T-helper 2 cell treated with Interferon-gamma antibody and Interleukin-4, amounts not matched to agents 5 μg/mL and 100 μg/mL, for 36 hours (primary cell): ENCODE measurements around the gene PDE6C.

Source experiments
- DNase-seq: peaks from one replicate; pipeline ENCODE4 v3.0.0; 2021; ENCODE audit warnings: low spot score
- H3K27ac Mint-ChIP-seq: one replicate; pipeline ENCODE4 v1.8.0; 2021; ENCODE audit warnings: mild to moderate bottlenecking, mixed read lengths
- H3K27me3 Mint-ChIP-seq: one replicate; pipeline ENCODE4 v1.8.0; 2021; ENCODE audit warnings: low read depth, mixed read lengths
- H3K36me3 Mint-ChIP-seq: one replicate; pipeline ENCODE4 v1.8.0; 2021; ENCODE audit warnings: low read depth, mixed read lengths
- H3K4me1 Mint-ChIP-seq: one replicate; pipeline ENCODE4 v1.8.0; 2021; ENCODE audit warnings: low read depth, mixed read lengths
- H3K4me3 Mint-ChIP-seq: one replicate; pipeline ENCODE4 v1.8.0; 2022; ENCODE audit warnings: mild to moderate bottlenecking, moderate library complexity, mixed read lengths
- H3K9me3 Mint-ChIP-seq: one replicate; pipeline ENCODE4 v1.8.0; 2021; ENCODE audit warnings: mixed read lengths

PDE6C gene

DNA sequence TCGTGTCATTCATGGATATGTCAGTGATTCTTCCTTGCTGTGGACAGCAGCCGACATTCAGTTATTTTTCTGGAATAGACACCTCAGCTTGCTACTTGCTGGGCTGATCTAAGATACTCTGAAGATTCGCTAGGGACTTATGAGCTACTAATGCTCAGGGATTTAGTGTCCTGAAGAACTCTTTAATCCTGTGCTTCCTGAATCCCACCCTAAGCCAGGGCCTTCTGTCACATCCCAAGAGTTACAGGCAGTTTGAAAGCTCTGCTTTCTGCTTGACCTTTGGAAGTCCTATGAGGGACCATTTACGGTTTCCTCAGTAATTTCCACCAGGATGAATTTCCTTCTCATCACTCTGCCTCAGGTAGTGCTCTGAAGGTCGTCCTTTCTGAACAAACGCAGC, at the start of gene PDE6C:
PDE6C (plus strand) TSS at position 227 of the 400 bp plus-strand sequence. CDS start 189 bp downstream, outside the sequence.
- H3K27ac Mint-ChIP-seq = no peak within 1 kb of the TSS
- H3K9me3 Mint-ChIP-seq = no peaks in the 10 kb centered on the region
- no peaks in the 10 kb centered on the region for H3K36me3 Mint-ChIP-seq
- no peak within 1 kb of the TSS for H3K4me3 Mint-ChIP-seq
- DNase-seq = no peak
- peaks cover 2% of the 10 kb centered on the region for H3K27me3 Mint-ChIP-seq
- H3K4me1 Mint-ChIP-seq = no peaks in the 10 kb centered on the region

DNA sequence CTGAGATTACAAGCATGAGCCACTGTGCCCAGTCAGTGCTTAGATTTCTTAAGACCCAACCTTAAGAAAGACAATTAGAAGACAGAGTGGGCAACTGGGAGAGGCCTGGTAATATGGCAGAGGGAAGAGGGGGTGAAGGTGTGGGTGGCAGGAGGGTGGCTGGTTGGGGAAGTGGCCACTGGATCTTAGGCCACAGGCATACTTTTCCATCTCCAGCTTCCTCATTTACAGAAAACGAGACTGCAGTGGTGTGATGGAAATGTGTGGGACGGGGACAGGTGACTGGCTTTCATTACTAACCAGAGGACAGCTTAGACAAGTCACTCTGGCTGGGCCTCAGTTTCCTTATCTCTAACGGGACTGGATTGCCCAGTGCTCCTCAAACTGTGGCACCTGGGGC, 46.9 kb upstream of the PDE6C start:
- no peaks in the 10 kb centered on the region for H3K36me3 Mint-ChIP-seq
- H3K4me1 Mint-ChIP-seq = no peaks in the 10 kb centered on the region
- H3K27ac Mint-ChIP-seq = no peak overlapping the region
- peaks cover 49% of the 10 kb centered on the region for H3K27me3 Mint-ChIP-seq
- DNase-seq = no peak
- H3K4me3 Mint-ChIP-seq = no peak overlapping the region
- H3K9me3 Mint-ChIP-seq = no peaks in the 10 kb centered on the region

DNA sequence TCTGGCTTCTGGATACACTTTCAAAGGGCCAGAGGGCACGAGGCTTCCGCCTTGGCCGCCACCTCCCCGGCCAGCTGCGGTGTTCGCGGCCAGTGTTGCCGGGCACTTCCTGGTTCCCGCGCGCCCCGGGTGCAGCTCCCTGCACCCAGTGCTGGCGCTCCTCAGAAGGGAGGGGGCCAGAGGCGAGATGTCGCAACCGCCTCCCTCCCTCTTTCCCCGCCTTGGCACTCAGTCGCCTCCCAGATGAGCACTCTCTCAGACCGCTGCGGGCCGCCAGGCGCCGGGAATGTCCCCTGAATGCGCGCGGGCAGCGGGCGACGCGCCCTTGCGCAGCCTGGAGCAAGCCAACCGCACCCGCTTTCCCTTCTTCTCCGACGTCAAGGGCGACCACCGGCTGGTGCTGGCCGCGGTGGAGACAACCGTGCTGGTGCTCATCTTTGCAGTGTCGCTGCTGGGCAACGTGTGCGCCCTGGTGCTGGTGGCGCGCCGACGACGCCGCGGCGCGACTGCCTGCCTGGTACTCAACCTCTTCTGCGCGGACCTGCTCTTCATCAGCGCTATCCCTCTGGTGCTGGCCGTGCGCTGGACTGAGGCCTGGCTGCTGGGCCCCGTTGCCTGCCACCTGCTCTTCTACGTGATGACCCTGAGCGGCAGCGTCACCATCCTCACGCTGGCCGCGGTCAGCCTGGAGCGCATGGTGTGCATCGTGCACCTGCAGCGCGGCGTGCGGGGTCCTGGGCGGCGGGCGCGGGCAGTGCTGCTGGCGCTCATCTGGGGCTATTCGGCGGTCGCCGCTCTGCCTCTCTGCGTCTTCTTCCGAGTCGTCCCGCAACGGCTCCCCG, 45.7 kb upstream of the PDE6C start, which contains the start of gene FFAR4:
FFAR4 (plus strand) TSS at position 231 of the 842 bp plus-strand sequence; CDS start at position 287, 56 bp downstream.
- H3K4me1 Mint-ChIP-seq = no peaks in the 10 kb centered on the region
- peaks cover 60% of the 10 kb centered on the region for H3K27me3 Mint-ChIP-seq
- no peak for DNase-seq
- no peaks in the 10 kb centered on the region for H3K9me3 Mint-ChIP-seq
- no peak within 1 kb of the TSS for H3K27ac Mint-ChIP-seq
- no peaks in the 10 kb centered on the region for H3K36me3 Mint-ChIP-seq
- peak within 1 kb of the TSS; percentile 21 for H3K4me3 Mint-ChIP-seq

DNA sequence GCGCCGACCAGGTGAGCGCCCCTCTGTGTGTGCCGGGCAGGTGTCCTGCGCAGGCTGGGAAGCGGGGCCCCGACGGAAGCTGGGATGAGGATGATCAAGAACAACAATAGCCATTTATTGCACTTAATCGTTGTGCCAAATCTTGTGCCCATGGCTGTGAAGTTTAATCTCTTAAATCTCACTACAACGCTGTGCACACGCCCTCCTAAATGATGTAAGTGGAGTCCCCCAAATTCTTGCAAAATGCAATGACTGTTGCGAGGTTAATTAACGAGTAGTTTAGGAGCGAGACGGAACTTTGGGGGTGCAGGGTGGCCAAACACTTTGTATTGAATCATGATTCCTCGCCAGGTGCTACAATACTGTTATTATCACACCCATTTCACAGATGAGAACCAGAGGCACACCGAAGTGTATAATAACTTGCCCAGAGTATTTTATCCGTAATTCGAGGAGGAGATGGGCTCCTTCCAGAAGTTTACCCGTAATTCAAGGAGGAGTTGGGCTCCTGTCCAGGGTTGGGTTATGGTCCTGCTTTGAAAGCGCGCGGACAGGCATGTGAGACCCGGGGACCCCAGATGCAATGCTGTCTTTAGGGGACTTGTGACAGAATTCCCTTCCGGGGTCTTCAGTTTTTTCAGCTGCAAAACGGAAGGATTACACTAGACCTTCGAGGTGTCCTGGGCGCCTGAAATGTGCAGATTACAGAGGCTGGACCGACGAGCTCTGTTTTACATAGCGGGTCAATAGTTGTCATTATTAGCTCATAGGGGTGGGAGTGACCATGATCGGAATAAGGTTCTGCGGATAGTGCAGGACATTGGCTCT, 44.8 kb upstream of the PDE6C start:
- H3K36me3 Mint-ChIP-seq = no peaks in the 10 kb centered on the region
- no peak for DNase-seq
- no peak overlapping the region for H3K27ac Mint-ChIP-seq
- peak overlapping the region; percentile 5 for H3K4me3 Mint-ChIP-seq
- H3K27me3 Mint-ChIP-seq = peaks cover 68% of the 10 kb centered on the region
- H3K4me1 Mint-ChIP-seq = no peaks in the 10 kb centered on the region
- H3K9me3 Mint-ChIP-seq = no peaks in the 10 kb centered on the region

DNA sequence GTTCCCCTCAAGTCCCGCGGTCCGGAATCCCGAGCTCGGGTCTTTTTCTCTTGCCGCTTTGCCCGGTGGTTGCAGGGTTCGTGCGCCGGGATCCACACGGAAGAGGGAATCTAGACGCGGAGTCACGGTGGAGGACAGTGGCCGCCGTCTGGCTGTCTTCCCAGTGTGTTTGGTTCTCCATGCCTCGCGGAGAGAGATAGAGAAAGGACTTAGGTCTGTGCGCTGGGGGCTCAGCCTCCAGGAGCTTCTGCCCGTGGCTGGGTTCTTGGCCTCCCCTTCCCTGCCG, 44.3 kb upstream of the PDE6C start:
- Mint-ChIP-seq H3K27me3 (peaks cover 72% of the 10 kb centered on the region), H3K9me3 (no peaks in the 10 kb centered on the region), H3K4me3 (no peak overlapping the region), H3K27ac (no peak overlapping the region), H3K4me1 (no peaks in the 10 kb centered on the region), H3K36me3 (no peaks in the 10 kb centered on the region)
- no peak for DNase-seq

DNA sequence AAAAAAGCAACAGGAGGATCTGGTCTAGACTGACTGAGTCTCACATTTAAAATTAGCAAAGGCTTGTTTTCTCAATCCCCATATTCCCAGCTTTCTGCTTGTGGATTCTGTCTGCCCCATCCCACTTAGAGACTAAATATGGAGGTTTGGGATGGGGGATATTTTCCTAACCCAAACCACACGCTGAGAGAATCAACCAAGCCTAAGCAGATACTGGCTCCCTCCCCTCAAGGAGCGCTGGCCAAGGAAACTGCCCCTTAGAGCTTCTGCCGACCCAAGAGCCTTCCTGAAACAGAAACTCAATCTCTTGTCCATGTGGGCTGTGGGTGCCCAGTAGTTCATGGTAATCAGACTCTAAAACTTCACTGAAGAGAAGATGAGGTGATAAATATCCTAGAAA, 42.0 kb upstream of the PDE6C start:
- Mint-ChIP-seq H3K4me3 (no peak overlapping the region), H3K9me3 (no peaks in the 10 kb centered on the region), H3K27me3 (peaks cover 83% of the 10 kb centered on the region), H3K4me1 (peaks cover 5% of the 10 kb centered on the region), H3K36me3 (no peaks in the 10 kb centered on the region), H3K27ac (no peak overlapping the region)
- DNase-seq = no peak

DNA sequence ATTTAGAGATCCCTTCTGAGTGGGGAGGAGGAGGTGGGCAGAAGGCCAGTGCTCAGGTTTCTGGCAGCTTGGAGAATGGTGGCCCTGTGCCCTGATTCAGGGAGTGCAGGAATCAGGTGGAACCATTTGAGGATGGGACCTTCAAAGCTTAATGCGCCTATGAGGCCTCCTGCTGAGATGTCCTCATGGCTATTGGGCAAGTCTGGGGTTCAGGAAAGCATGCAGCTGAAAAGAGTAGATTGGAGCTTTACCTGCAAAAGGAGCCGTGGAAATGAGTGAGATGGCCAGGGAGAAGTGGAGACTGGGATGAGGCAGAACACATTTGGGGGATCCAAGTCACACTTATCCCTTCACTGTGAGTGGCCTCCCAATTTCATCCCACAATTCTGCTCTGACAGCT, 39.7 kb upstream of the PDE6C start:
- peaks cover 5% of the 10 kb centered on the region for H3K4me1 Mint-ChIP-seq
- no peak overlapping the region for H3K4me3 Mint-ChIP-seq
- no peaks in the 10 kb centered on the region for H3K9me3 Mint-ChIP-seq
- peaks cover 68% of the 10 kb centered on the region for H3K27me3 Mint-ChIP-seq
- no peak for DNase-seq
- H3K36me3 Mint-ChIP-seq = no peaks in the 10 kb centered on the region
- no peak overlapping the region for H3K27ac Mint-ChIP-seq

DNA sequence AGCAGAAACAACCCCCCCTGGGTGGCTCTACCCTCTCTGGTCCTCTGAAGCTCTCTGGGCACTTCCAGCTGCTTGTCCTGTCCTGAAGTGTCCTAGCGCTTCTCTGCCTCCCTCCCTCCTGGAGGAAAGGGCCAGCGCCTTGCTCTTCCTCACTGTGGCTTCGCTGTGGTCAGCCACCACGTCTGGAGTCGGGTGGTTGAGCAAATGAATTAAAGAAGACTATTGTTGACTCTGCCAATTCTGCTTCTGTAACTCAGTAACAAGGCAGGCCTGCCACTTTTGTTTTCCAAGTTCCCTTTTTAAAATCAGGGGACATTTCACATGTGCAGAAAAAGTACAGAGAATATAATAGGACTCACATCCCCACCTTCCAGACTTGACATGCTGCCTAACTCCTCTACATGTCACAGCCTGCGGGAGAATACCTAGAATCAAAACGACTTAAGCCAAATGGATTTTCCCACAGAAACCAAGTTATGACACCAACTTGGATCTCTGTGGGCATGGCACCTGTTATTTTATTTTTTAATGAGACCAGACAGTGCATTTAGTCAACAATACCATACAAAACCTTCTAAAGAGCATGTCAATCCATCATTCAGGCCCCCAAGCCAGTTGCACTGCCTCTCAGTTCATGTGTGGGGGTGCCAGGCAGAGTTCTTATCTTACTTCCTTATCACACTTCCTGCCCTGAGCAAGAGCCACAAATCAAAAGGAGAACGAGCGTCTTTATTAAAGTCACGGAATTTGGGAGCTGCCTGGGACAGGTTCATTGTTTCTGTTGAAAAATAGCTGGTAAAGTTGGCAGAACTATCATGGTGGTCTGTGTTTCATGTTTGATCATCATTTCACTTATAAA, 39.1 kb upstream of the PDE6C start:
- Mint-ChIP-seq H3K27me3 (peaks cover 61% of the 10 kb centered on the region), H3K9me3 (no peaks in the 10 kb centered on the region), H3K27ac (no peak overlapping the region), H3K4me1 (peaks cover 5% of the 10 kb centered on the region), H3K4me3 (no peak overlapping the region), H3K36me3 (no peaks in the 10 kb centered on the region)
- no peak for DNase-seq

DNA sequence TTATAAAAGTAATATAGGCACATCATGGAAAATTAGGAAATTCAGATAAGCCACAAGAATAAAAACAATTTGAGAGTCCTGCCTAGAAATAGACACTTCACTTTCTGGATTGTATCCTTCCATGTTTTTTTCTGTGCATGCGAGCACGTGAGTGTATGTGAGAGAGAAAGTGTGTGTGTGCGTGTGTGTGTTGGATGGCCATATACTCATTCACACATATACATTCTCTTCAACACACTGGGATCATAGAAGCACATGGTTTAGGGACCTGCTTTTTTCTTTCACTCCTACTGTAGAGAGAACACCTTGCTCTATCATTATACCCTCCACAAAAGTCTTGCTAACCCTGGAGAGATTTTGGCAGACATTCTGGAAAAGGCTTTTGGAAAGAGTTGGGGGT, 38.4 kb upstream of the PDE6C start:
- Mint-ChIP-seq H3K27ac (no peak overlapping the region), H3K4me3 (no peak overlapping the region), H3K27me3 (peaks cover 57% of the 10 kb centered on the region), H3K36me3 (no peaks in the 10 kb centered on the region), H3K9me3 (no peaks in the 10 kb centered on the region), H3K4me1 (peaks cover 5% of the 10 kb centered on the region)
- DNase-seq = no peak

DNA sequence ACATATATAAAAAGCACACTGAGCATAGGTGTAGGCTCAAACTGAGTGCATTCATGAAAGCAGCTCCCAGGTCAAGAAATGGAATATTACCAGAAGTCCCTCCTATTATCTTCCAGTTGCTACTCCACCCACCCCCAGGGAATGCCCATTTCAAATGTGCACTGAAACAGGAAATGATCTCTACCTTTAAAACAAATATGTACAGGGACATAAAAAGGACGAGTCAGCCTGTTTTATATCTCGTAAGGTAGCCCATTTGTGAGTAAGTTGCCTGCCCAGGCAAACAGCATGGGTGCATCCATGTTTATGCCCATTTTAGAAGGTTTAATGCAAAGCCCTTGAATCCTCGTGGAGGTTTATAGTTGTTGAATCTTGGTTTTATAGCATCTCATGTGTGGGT, 35.4 kb upstream of the PDE6C start:
- Mint-ChIP-seq H3K27ac (no peak overlapping the region), H3K4me3 (no peak overlapping the region), H3K27me3 (peaks cover 35% of the 10 kb centered on the region), H3K9me3 (peaks cover 5% of the 10 kb centered on the region), H3K4me1 (peaks cover 5% of the 10 kb centered on the region), H3K36me3 (no peaks in the 10 kb centered on the region)
- no peak for DNase-seq

DNA sequence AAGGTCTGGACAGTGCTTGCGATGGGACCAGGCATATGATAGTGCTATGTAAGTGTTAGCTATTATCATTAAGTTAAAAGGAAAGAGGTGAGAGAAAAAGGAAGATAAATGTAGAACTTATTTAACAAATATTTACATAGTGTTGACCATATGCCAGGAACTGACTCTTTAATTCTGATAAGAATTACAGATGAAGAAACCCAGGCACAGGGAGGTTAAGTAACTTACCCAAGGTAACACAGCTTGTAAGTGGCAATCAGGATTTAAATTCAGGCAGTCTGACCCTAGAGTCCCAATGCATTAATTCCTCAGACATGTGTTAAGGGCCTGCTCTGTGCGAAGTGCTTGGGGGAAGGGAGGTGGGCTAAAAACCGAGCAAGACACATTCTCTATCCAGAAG, 34.8 kb upstream of the PDE6C start:
- Mint-ChIP-seq H3K4me1 (peaks cover 5% of the 10 kb centered on the region), H3K27me3 (peaks cover 28% of the 10 kb centered on the region), H3K36me3 (no peaks in the 10 kb centered on the region), H3K4me3 (no peak overlapping the region), H3K9me3 (peaks cover 5% of the 10 kb centered on the region), H3K27ac (no peak overlapping the region)
- DNase-seq = no peak

DNA sequence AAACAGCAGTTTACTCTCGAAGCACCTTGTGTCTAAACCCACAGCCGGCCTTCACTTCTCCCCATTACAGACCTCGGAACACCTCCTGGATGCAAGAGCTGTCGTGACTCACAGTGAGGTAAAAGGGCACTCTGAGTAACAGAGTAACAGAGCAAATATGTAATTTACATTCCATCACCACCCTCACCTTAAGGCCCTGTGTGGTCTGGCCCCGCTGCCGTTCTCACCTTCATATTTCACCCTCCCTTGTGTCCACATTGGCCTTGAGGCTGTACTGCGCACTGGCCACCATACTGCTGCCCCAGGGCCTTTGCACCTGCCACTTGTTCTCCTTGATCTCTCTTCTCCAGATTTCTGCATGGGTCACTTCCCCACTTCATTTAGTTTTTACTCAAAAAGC, 33.2 kb upstream of the PDE6C start:
- DNase-seq = no peak
- Mint-ChIP-seq H3K4me3 (no peak overlapping the region), H3K4me1 (no peaks in the 10 kb centered on the region), H3K36me3 (no peaks in the 10 kb centered on the region), H3K9me3 (peaks cover 5% of the 10 kb centered on the region), H3K27ac (no peak overlapping the region), H3K27me3 (peaks cover 16% of the 10 kb centered on the region)

DNA sequence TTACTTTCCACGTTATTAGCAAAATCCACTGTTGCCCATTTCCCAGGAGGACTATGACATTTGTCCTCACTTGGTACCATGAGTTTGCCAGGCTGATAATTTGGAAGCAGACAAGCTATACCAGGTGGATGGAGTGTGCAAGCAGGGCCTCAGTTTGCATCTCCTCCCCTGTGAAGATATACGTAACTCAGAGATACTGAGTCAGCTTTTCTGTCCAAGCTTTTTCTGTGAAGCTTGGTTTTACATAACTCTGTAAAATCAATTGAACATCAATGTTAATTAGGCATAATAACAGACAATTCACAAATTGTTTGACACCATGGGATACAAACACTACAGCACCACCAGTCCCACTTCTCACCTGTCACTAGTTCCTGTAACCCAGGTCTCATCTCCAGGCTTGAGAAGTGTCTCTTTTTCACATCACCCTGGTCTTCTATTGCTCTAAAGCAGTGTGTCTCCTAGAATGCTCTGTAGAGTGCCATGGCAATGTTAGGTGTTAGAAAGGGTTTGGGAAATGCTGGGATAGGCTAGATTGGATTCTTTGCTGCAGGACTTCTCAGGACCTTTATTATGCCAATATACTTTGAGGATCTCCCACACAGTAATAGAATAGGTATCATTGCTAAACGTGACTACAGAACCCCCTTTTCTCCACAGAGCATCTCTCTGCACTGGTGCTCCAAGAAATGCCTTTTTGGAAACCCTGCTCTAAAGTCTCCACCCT, 32.2 kb upstream of the PDE6C start:
- no peaks in the 10 kb centered on the region for H3K36me3 Mint-ChIP-seq
- no peak overlapping the region for H3K4me3 Mint-ChIP-seq
- H3K9me3 Mint-ChIP-seq = peaks cover 5% of the 10 kb centered on the region
- no peak for DNase-seq
- H3K27me3 Mint-ChIP-seq = peaks cover 9% of the 10 kb centered on the region
- no peak overlapping the region for H3K27ac Mint-ChIP-seq
- H3K4me1 Mint-ChIP-seq = no peaks in the 10 kb centered on the region
